HEK293T (cell line): Measurements from ENCODE around the gene GALNT15.

Experiments
- CTCF ChIA-PET: fragments of 350-600 bp; formaldehyde crosslinking; extraction: SDS; loops from one replicate; lab custom pipeline; 2021; ENCODE audit warnings: antibody characterized with exemption, inconsistent platforms; lab: Yijun Ruan, JAX
- POLR2A ChIA-PET: fragments of 350-600 bp; formaldehyde crosslinking; extraction: SDS; loops from one replicate; lab custom pipeline; 2020; ENCODE audit warnings: antibody characterized with exemption, inconsistent platforms; lab: Yijun Ruan, JAX
- DNase-seq: peaks from one replicate; pipeline ENCODE4 v3.0.0; 2012; ENCODE audit warnings: mixed read lengths; ENCODE audit errors: extremely low spot score
- ARNT ChIP-seq: fragments of 450-650 bp; IDR thresholded peaks from 2 replicates; pipeline ENCODE4 v1.6.1; 2017; ENCODE audit warnings: mild to moderate bottlenecking
- BHLHE40 ChIP-seq: fragments of 450-650 bp; IDR thresholded peaks from 2 replicates; pipeline ENCODE4 v1.6.1; 2016; ENCODE audit warnings: mild to moderate bottlenecking, moderate library complexity, borderline replicate concordance
- CTBP1 ChIP-seq: fragments of 450-650 bp; IDR thresholded peaks from 2 replicates; pipeline ENCODE4 v1.6.1; 2016; ENCODE audit warnings: borderline replicate concordance
- ELF4 ChIP-seq: fragments of 450-650 bp; IDR thresholded peaks from 2 replicates; pipeline ENCODE4 v1.6.1; 2017; ENCODE audit warnings: antibody characterized with exemption
- FOXA1 ChIP-seq: fragments of 450-650 bp; IDR thresholded peaks from 2 replicates; pipeline ENCODE4 v1.6.1; 2016; ENCODE audit warnings: mild to moderate bottlenecking
- FOXK2 ChIP-seq: fragments of 450-650 bp; IDR thresholded peaks from 2 replicates; pipeline ENCODE4 v1.6.1; 2016; ENCODE audit warnings: mild to moderate bottlenecking
- FOXM1 ChIP-seq: fragments of 450-650 bp; IDR thresholded peaks from 2 replicates; pipeline ENCODE4 v1.6.1; 2017; ENCODE audit warnings: mild to moderate bottlenecking, borderline replicate concordance
- HDGF ChIP-seq: fragments of 450-650 bp; IDR thresholded peaks from 2 replicates; pipeline ENCODE4 v1.6.1; 2017; ENCODE audit warnings: antibody characterized with exemption, borderline replicate concordance
- L3MBTL2 ChIP-seq: fragments of 450-650 bp; conservative IDR thresholded peaks from 2 replicates; pipeline ENCODE4 v1.6.1; 2016; ENCODE audit warnings: mild to moderate bottlenecking
- LEF1 ChIP-seq: fragments of 450-650 bp; IDR thresholded peaks from 2 replicates; pipeline ENCODE4 v1.6.1; 2017; ENCODE audit warnings: mild to moderate bottlenecking, borderline replicate concordance
- NFRKB ChIP-seq: fragments of 450-650 bp; IDR thresholded peaks from 2 replicates; pipeline ENCODE4 v1.6.1; 2016; ENCODE audit warnings: mild to moderate bottlenecking, moderate library complexity
- SP1 ChIP-seq: fragments of 450-650 bp; IDR thresholded peaks from 2 replicates; pipeline ENCODE4 v1.6.1; 2017
- SUZ12 ChIP-seq: fragments of 450-650 bp; IDR thresholded peaks from 2 replicates; pipeline ENCODE4 v1.6.1; 2016; ENCODE audit warnings: mild to moderate bottlenecking
- TARDBP ChIP-seq: fragments of 450-650 bp; IDR thresholded peaks from 2 replicates; pipeline ENCODE4 v1.6.1; 2016
- ZNF384 ChIP-seq: fragments of 450-650 bp; IDR thresholded peaks from 2 replicates; pipeline ENCODE4 v1.6.1; 2016
- TF ChIP-seq, protein P1 (sequence below): fragments of 450-650 bp; IDR thresholded peaks from 2 replicates; pipeline ENCODE4 v1.6.1; 2016

The GALNT15 gene

DNA sequence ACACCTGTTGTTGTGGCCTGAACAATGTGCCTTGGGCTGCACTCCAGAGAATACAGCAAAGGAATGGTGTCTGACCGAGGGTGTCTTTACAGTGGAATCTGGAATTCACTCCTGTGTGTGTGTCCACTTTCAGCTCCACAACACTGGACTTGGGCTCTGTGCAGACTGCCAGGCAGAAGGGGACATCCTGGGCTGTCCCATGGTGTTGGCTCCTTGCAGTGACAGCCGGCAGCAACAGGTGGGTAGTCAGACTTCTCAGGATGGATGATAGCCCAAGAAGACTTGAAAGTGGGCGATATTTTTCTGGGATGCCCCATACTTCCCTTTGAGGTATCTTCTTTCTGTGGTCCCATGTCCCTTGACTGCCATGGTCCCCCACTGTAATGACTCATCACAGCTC lies 45.3 kb downstream of the GALNT15 start:
- ChIA-PET POLR2A (no interaction called here), CTCF (no interaction called here)
- TF ChIP-seq FOXM1: no peak
- TF ChIP-seq ARNT: no peak
- TF ChIP-seq ZNF384: no peak
- DNase-seq: no peak

DNA sequence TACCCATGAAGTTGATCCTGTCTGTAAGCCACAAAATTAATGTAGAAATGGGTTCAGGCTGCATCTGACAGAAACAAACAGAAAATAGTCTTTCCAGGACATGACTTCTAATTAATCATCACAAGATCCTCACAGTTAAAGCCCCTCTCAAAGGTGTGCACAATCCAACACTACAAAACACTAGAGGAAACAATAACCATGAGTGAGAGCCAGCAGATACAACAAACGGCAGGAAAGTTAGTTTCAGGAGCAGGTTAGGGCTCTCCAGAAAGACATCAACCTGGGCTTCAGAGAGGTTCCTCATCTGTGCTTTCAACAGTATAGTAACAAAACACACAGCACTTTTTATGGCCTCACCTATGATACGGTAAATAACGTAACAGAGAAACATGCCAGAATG lies 47.5 kb downstream of the GALNT15 start:
- DNase-seq: no peak
- ChIA-PET CTCF (interaction anchor here (1.1 kb wide), 1 partner anchor 43 kb away, joined by 4 read pairs; no protein-coding TSS in a partner anchor), POLR2A (no interaction called here)
- TF ChIP-seq FOXK2: no peak
- no peak for TF ChIP-seq FOXM1
- TF ChIP-seq ZNF384: no peak
- TF ChIP-seq HDGF: no peak
- TF ChIP-seq NFRKB: no peak
- TF ChIP-seq, protein P1, sequence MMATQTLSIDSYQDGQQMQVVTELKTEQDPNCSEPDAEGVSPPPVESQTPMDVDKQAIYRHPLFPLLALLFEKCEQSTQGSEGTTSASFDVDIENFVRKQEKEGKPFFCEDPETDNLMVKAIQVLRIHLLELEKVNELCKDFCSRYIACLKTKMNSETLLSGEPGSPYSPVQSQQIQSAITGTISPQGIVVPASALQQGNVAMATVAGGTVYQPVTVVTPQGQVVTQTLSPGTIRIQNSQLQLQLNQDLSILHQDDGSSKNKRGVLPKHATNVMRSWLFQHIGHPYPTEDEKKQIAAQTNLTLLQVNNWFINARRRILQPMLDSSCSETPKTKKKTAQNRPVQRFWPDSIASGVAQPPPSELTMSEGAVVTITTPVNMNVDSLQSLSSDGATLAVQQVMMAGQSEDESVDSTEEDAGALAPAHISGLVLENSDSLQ: no peak
- no peak for TF ChIP-seq ARNT
- TF ChIP-seq FOXA1: no peak
- TF ChIP-seq SP1: no peak

DNA sequence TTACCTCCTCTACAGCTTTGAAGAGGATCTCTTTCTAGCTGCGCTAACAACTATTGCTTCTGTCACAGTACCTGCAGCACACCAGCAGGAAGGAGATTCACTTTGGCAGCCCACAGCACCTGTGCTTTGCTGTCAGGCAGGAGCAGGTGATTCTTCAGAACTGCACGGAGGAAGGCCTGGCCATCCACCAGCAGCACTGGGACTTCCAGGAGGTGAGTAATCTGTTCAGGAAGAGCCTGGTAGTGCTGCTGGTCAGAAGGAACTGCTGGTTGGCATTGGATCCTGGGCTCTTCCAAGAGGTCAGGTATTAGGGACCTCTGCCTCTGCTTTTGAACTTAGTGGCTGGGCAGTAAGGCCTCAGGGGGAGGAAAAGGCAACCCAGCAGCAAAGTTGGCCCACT lies 48.1 kb downstream of the GALNT15 start:
- no peak for DNase-seq
- no peak for TF ChIP-seq FOXK2
- TF ChIP-seq FOXA1: no peak
- no peak for TF ChIP-seq CTBP1
- TF ChIP-seq LEF1: no peak
- no peak for TF ChIP-seq ZNF384
- TF ChIP-seq BHLHE40: no peak
- ChIA-PET POLR2A (no interaction called here), CTCF (no interaction called here)

DNA sequence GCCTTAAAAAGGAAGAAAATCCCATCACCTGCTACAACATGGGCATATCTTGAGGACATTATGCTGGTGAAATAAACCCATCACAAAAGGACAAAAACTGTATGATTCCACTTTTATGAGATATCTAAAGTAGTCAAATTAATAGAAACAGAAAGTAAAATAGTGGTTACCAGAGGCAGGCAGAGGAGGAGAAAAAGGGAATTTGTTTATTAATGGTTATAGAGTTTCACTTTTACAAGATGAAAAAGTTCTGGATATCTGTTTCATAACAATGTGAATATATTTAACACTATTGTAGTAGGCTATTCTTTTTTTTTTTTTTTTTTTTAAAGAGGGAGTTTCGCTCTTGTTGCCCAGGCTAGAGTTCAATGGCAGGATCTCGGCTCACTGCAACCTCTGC lies 49.8 kb downstream of the GALNT15 start:
- no peak for DNase-seq
- no peak for TF ChIP-seq HDGF
- no peak for TF ChIP-seq LEF1
- no peak for TF ChIP-seq FOXM1
- TF ChIP-seq BHLHE40: no peak
- no peak for TF ChIP-seq FOXK2
- TF ChIP-seq CTBP1: no peak
- TF ChIP-seq, protein P1: no peak
- TF ChIP-seq FOXA1: no peak
- ChIA-PET CTCF (no interaction called here), POLR2A (no interaction called here)

DNA sequence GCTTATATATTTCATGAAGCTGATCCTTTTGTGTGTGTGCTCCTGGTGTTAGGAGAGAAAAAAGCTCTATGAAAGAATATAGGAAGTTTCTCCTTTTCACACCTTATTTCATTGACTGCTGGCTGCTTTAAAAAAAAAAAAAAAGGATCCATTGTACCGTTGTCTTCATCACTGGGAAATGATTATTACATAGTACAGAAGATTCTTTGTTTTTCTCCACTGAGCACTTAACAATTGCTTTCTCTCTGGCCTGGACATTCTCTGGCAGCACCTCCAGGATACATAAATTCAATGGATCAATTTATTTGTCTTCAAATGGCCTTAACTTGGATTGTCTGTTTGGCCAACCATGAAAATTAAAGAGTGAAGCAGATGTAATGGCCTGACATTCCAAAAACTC lies 53.1 kb downstream of the GALNT15 start:
- ChIA-PET POLR2A (no interaction called here), CTCF (no interaction called here)
- TF ChIP-seq SP1 (no peak), ELF4 (no peak), CTBP1 (no peak), BHLHE40 (no peak), ARNT (no peak), FOXA1 (no peak), NFRKB (no peak), ZNF384 (no peak), LEF1 (no peak), SUZ12 (no peak), L3MBTL2 (no peak), FOXM1 (no peak), TARDBP (no peak)
- TF ChIP-seq, protein P1: no peak
- DNase-seq: no peak

DNA sequence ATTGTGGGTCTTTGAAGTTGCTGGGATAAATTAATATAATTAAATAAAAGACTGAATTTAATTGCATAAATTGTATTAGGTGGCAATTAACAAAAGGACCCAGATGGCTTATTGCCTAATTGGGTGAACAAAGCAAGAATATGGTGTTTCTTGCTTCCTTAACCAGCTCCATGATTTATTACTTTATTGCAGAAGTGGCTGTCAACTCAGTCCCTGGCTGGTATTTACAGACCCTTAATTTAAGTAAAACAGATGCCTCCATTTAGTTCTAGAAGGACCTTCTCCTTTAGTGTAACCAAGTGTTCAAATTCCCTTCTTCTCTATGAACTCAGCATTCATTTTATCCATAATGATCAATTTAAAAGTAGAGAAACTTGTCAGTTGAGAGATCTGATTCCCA lies 55.2 kb downstream of the GALNT15 start:
- ChIA-PET CTCF (no interaction called here), POLR2A (no interaction called here)
- DNase-seq: no peak

More for the DNA sequence above, 55.2 kb downstream of the GALNT15 start:
- TF ChIP-seq SUZ12 (no peak), TARDBP (no peak), LEF1 (no peak), ELF4 (no peak), ZNF384 (no peak), HDGF (no peak), FOXA1 (no peak), ARNT (no peak), SP1 (no peak), BHLHE40 (no peak), FOXM1 (no peak)
- TF ChIP-seq, protein P1: no peak
